HL-60/S4 treated with phorbol 12-myristate 13-acetate at 8.2 ng/mL for 4 days and 3 days (cell line): ENCODE measurements around the gene UBA52.
"Not testable (repeated sequence)": the region's sequence is repeated elsewhere in the genome, so short reads cannot be mapped to it uniquely, and the experiment has no call there.

Experiments used
- in situ Hi-C: fragments of 300-500 bp; cut with MboI; formaldehyde crosslinking; loops from 2 replicates; pipeline ENCODE4 v1.15.0; 2022; ENCODE audit warnings: low sequenced_read_pairs

UBA52 gene

DNA sequence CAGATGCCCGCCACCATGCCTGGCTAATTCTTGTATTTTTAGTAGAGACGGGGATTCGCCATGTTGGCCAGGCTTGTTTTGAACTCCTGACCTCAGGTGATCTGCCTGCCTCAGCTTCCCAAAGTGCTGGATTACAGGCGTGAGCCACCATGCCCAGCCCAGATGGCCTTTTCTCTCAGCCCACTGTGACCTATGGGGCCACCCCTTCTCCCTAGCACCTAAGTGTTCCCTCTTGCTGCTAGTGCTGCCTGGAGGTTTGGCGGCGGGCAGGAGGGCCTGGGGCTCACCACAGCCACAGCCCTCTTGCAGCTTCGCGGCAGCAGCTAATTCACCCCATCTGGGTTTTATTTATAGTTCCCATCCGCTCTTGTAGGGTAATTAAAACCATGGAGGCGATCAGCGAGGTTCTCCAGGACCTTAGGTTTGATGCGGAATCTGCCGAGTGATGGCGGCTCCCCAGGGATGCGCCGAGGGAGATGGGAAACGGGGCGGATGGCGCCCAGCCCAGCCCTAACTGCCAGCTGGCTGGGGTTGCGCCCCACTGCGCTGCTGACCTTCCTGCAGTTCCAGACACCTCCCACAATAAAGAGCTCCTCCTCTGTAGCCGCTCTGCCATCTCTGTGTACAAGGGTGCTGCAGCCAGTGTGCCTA lies 20.2 kb downstream of the UBA52 start:
- in situ Hi-C loops, result no loop called here

DNA sequence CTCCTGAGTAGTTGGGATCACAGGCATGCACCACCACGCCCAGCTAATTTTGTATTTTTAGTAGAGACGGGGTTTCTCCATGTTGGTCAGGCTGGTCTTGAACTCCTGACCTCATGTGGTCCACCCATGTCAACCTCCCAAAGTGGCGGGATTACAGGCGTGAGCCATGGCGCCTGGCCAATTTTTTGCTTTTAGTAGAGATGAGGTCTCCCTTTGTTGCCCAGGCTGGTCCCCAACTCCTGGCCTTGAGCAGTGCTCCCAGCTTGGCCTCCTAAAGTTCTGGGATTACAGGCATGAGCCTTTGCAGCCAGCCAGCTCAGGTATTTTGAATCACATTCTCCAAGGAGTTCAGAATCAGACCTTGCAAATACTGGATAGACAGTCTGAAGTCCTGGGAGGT lies 21.1 kb downstream of the UBA52 start:
- in situ Hi-C loops, result not testable (repeated sequence)

DNA sequence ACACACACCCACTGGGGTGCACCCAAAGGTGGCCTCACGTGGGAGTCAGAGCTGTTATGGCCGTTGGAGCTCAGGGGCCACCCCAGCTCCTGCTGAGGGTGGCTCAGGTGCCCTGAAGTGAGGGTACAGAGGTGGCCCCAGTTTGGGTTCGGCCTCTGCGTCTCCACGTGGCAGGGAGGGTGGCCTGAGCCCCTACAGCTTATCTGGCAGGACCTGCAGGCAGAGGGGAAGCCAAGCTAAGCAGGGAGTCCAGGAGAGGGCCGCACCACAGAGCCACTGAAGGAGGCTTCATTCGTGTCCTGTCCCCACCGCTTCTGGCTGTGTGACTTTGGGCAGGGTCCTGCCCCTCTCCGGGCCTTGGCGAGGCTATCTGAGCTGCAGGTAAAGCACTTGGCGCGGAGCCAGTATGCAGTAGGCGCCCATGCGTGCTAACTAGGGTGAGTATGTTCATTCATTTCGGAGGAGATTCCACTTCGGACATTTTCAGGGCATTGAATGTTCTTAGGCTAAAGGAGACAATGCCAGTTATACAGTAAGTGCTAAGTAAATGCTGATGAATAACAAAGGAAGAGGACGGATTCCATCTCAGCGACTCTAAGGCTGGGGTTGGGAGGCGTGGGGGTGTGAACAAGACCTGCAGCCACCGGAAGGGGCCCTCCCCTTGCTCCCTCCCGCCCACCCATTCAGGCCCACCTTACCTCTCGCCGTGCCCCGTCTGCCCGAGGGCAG lies 21.9 kb downstream of the UBA52 start:
- in situ Hi-C loops, result no loop called here

DNA sequence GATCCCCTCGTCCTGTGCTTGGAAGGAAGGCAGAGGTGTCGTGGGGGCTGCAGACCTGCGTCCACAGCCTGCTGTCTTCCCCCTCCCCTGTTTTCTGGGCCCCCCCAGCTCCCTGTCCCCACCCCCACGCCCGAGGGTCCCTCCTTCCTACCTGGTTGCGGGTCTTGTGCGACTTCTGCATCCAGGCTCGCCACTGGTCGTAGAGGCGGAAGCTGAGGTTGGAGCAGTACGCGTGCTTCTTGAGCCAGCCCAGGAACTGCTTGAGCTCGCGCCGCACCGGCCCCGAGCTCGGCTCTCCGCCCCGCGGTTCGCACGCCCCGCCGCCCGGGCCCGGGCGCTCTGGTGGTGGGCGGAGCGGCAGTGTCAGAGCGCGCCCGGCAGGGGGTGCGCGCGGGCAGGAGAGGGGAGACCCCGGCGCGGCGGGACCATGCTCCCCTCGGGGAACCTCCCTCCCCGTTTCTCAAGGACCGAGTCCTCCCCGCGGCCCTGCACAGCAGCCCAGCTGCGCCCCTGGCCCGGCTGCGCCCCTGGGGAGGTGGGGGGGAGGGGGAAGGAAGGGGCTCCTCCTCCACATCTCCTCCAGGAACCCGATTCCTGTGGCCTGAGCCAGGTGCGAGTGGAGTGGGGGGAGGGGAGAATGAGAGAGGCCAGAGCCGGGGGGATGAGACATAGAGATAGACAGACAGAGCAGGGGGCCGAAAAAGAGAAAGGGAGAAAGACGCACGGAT lies 22.6 kb downstream of the UBA52 start:
- in situ Hi-C loops, result no loop called here

- in situ Hi-C loops, result no loop called here
Measured at GRCh38 chr19:18594824-18595373, 23.2 kb downstream of the UBA52 start.

DNA sequence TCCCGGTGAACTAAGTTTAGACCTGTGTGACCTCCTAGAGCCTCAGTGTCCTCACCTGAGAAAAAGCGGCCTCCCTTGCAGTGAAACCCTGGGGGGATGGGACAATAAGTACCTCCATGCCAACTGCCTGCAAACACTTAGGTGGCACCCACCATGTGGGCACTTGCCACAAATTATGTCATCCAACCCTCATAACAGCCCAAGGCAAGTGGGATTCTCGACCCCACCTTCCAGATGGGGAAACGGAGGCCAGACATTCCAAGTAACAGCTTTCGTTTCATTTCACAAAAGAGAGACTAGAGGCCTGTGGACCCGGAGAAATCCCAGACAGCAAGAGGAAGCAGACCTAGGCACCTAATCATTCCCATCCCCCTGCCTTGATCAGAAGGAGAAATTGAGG lies 23.8 kb downstream of the UBA52 start:
- in situ Hi-C loops, result no loop called here

DNA sequence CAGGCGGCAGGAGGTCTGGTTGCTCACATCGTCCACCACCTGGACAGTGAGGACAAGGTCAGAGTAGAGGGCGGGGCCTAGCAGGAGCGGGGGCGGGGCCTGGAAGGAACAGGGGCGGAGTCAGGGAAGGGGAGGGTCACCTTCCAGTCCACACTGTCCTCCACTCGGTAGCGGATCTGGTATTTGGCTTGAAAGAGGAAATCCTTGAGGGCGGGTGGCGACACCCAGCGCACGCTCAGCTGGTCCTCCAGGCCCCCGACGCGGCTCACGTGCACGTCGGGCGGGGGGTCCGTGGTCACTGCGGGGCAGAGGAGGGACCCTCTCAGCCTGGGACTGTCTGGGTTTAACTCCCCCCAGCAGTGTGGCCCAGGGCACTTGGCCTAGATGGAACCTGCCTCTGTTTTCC lies 25.1 kb downstream of the UBA52 start:
- in situ Hi-C loops, result no loop called here

DNA sequence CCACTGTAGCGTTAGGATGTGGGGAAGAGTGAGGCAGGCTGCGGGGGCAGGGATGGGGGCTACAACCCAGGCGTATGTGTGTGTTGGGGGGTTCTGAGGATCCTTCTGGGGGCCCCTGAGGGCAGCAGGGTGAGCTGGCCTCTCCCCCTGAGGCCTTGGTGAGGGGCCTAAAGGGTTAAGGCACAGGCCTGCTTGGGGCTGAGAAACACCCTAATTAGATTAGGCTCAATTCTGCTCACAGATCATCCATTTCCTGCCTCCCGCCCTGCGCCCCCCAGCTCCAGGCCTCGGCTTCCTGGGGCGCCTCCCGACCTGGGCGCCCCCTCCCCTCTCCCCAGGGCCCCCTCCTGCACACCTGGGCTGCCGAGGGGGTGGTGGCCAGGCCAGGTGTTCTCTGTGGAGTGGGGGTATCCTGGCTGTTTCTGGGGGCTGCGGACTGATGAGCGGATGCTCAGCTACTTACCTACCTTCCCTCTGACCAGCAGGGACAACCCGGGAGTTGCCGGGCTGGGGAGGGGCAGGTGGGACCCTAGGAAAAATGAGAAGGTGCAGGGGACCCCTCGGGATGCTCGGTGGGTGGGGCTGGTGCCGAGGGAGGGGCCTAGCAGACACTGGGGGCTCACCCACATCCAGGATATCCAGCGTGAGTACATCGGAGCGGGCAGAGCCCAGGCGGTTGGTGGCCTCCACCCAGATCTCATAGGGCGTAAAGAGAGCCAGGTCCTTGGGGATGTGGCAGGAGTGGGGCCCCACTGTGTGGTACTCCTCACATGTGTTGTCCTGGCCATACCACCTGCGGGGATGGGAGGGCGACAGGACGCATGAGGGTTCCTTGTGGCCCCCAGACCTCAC lies 26.4 kb downstream of the UBA52 start:
- in situ Hi-C loops, result no loop called here

GRCh38 chr19:18599485-18599884 lies 27.8 kb downstream of the UBA52 start:
- in situ Hi-C loops, result no loop called here

DNA sequence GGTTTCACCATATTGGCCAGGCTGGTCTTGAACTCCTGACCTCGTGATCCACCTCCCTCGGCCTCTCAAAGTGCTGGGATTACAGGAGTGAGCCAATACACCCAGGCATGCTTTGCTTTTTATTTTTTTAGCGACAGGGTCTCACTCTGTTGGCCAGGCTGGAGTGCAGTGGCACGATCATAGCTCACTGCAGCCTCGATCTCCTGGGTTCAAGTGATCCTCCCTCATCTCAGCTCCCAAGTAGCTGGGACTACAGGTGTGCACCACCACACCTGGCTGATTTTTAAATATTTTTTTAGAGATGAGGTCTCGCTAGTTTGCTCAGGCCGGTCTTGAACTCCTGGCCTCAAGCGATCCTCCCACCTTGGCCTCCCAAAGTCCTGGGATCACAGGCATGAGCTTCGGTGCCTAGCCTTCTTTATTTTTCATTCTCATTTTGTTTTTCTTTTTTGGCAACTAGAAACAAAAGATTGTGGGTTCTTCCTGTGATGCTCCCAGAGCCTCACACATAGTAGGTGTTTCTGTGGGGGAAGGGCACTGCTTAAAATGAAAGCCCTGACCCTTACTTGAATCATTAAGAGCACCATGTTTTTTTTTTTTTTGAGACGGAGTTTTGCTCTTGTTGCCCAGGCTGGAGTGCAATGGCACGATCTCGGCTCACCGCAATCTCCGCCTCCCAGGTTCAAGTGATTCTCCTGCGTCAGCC lies 29.2 kb downstream of the UBA52 start:
- in situ Hi-C loops, result not testable (repeated sequence)

DNA sequence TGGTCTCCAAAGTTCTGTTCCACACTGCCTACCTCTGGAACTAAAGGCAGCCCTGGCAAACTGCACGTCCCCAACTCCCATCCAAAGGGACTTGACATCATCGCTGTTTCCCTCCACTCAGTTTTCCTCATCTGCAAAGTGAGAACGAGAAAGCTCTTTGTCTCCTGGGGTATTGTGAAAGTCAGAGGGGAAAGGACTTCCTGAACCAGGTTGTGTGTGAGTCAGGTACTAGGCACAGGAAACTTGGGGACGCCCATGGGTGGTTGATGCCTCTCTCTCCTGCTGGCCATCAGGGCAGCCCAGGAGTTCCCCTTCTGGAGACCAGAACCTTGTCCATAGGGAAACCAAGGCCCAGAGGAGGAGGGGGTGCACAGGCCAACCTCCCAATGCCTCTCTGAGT lies 30.2 kb downstream of the UBA52 start:
- in situ Hi-C loops, result no loop called here

- in situ Hi-C loops, result no loop called here
Measured at GRCh38 chr19:18603255-18603957, 31.7 kb downstream of the UBA52 start.

DNA sequence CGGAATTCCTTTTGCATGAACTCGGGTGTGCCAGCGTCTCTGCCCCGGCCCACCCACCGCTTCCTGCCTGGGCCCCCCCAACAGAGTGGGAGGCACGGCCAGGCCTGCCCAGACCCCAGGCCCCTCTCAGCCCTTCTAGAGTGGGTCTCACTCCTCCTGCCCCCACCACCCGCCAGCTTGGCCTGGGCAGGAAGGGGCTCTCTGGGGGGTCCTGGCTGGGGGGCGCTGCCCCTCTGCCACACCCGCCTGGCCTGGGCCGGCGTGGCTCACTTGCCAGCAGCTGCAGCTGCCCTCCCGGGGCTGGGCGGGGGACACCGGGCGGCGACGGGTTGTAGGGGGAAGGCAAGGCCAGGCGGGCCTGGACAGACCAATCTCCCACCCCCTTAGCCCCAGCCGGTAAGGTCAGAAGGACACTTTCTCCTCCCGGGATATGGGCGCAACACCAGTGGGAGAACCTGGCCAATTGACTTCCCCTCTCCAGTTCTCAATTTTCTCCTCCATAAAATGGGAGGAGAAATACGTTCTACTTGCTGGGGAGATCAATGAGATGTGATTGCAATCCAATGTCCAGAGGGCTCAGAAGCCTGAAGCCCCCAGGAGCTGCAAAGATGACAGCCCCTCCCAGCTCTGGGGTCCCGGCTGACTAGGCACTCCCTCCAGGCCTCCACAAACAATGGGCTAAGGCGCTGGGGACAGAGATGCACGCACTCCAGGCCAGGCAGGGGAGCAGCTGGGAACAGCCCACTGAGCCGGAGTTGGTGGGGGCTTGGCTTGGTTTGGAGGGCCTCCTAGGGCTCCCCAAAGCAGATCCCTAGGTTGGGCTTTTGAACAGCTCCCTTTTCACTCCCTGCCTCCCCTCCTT lies 32.5 kb downstream of the UBA52 start:
- in situ Hi-C loops, result no loop called here

GRCh38 chr19:18604820-18605159 lies 33.1 kb downstream of the UBA52 start:
- in situ Hi-C loops, result no loop called here

DNA sequence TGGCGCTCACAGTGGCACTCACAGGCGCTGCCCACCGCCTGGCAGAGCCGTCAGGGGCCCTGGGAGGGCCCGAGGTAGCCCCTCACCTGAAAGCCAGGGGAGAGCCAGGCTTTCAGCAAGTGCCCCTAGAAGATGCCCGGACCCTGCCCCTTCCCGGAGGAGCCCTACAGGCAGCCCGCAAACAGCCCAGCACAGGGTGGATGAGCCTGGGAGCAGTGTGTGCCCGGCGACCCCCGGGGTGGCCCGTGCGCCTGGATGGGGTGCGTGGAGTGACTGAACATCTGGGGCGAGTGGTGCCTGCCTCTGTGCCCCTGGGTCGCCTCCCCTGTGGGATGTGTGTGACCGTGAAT lies 33.5 kb downstream of the UBA52 start:
- in situ Hi-C loops, result no loop called here

DNA sequence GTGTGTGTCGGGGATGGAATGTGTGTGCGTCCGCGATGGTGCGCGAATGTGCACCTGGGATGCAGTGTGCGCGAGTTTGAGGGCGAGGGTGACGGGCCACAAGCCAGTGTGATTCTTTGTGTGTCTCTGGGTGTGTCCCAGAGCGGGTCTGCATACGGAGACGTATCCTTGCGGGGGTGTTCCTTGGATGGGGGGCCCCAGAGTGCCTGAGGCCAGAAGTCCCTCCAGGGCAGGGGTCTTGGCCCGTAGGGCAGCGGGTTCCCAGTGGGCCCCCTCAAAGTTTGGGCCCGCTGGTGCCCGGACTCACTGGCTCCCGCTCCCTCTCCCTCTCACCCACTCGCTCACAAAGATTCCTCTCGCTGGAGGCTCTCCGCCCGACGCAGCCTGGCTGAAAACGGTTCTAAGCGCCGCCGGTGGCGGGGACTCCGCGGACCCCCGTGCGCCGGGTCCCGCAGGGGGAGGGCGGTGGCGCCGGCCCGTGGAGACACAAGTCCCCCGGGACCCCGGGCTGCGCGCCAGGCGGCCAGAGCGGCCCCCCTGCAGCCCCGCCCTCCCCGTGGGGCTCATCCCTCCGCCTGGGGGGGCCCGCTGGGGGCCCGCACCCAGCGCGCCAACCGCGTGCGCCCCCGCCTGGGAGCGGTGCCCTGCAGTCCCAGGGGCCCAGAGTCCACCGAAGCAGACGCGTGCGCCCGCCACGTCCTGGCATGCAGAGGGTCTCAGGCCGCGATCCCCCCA lies 34.1 kb downstream of the UBA52 start:
- in situ Hi-C loops, result no loop called here

- in situ Hi-C loops, result no loop called here
Measured at GRCh38 chr19:18606281-18607225, 34.9 kb downstream of the UBA52 start, which contains the start of gene CRLF1. Gene CRLF1 (minus strand): TSS chr19:18606799. CDS start chr19:18606656, 143 bp downstream.
